CD14-positive monocyte (primary cell): ENCODE measurements around the gene KCNN3. TPM values are rescaled to one million over a fixed set of nuclear protein-coding genes. Genes with fewer than 3 reads are reported as not detected.

Experiments
- DNase-seq, 3 donors: peaks; one replicate each; pipeline ENCODE4 v3.0.0-alpha.2; 2011 to 2022
- H2AFZ ChIP-seq: 2 replicates; pipeline ENCODE4 v1.6.0; 2012; ENCODE audit warnings: mild to moderate bottlenecking, low read depth, low read length, inconsistent platforms; ENCODE audit not compliant: insufficient read depth, poor library complexity, severe bottlenecking
- H3K27ac ChIP-seq, 2 donors: 1 replicate in 1 of 2; 2 replicates in 1 of 2; pipeline ENCODE4 v1.5.1; 2012 to 2013; ENCODE audit warnings: low read length in 2 of 2, control low read depth in 1 of 2, inconsistent platforms in 1 of 2, low read depth in 1 of 2, mild to moderate bottlenecking in 1 of 2
- H3K27me3 ChIP-seq, 2 donors: one replicate each; pipeline versions ENCODE4 v1.6.0 to v1.6.1; 2011 to 2013; ENCODE audit warnings: low read length in 2 of 2; ENCODE audit not compliant: control insufficient read depth in 2 of 2, insufficient read depth in 2 of 2
- H3K36me3 ChIP-seq, 2 donors: replicated peaks in 1 of 2; 1 replicate in 1 of 2; 2 replicates in 1 of 2; pipeline versions ENCODE4 v1.5.1 to v1.6.1; 2012 to 2013; ENCODE audit warnings: low read length in 2 of 2, control low read depth in 1 of 2, inconsistent platforms in 1 of 2, mild to moderate bottlenecking in 1 of 2; ENCODE audit not compliant: insufficient read depth in 2 of 2, control insufficient read depth in 1 of 2
- H3K4me1 ChIP-seq, 2 donors: 1 replicate in 1 of 2; 2 replicates in 1 of 2; pipeline versions ENCODE4 v1.5.1 to v1.6.1; 2012 to 2013; ENCODE audit warnings: low read length in 2 of 2, control low read depth in 1 of 2, inconsistent platforms in 1 of 2, mild to moderate bottlenecking in 1 of 2, moderate library complexity in 1 of 2; ENCODE audit not compliant: insufficient read depth in 2 of 2, control insufficient read depth in 1 of 2
- H3K4me2 ChIP-seq: replicated peaks from 2 replicates; pipeline ENCODE3; 2012; ENCODE audit warnings: low read length, moderate library complexity, mild to moderate bottlenecking; ENCODE audit not compliant: poor library complexity, severe bottlenecking; ENCODE audit errors: extremely low read depth
- H3K4me3 ChIP-seq, 3 experiments: fragments of 200-600 bp in 1 of 3; sonication (generic) in 1 of 3; replicated peaks in 1 of 3; 1 replicate in 2 of 3; 2 replicates in 1 of 3; pipeline ENCODE4 v1.5.1; 2011 to 2013; ENCODE audit warnings: low read length in 3 of 3, mild to moderate bottlenecking in 3 of 3, control low read depth in 2 of 3, low read depth in 2 of 3, inconsistent platforms in 1 of 3, moderate library complexity in 1 of 3
- H3K79me2 ChIP-seq: 2 replicates; pipeline ENCODE4 v1.6.0; 2012; ENCODE audit warnings: mild to moderate bottlenecking, control low read depth, inconsistent platforms, low read length, moderate library complexity; ENCODE audit not compliant: insufficient read depth
- H3K9ac ChIP-seq: 2 replicates; pipeline ENCODE4 v1.6.0; 2017; ENCODE audit warnings: low read length, mild to moderate bottlenecking; ENCODE audit not compliant: insufficient read depth, poor library complexity, severe bottlenecking
- H3K9me3 ChIP-seq, 2 donors: replicated peaks in 1 of 2; 1 replicate in 1 of 2; 2 replicates in 1 of 2; pipeline versions ENCODE4 v1.5.1 to v1.6.1; 2012 to 2013; ENCODE audit warnings: low read length in 2 of 2, control low read depth in 1 of 2; ENCODE audit not compliant: control insufficient read depth in 1 of 2, insufficient read depth in 1 of 2
- H4K20me1 ChIP-seq: 2 replicates; pipeline ENCODE4 v1.6.0; 2012; ENCODE audit warnings: mild to moderate bottlenecking, low read length, control low read depth, moderate library complexity; ENCODE audit not compliant: insufficient read depth
- H3K27ac Mint-ChIP-seq, 7 donors: one replicate each; pipeline ENCODE4 v1.8.0; 2020; ENCODE audit warnings: mild to moderate bottlenecking in 7 of 7, mixed read lengths in 7 of 7, moderate library complexity in 6 of 7, inconsistent platforms in 2 of 7
- H3K27me3 Mint-ChIP-seq, 3 donors: one replicate each; pipeline ENCODE4 v1.8.0; 2021 to 2022; ENCODE audit warnings: low read depth in 3 of 3, mild to moderate bottlenecking in 3 of 3, mixed read lengths in 3 of 3, moderate library complexity in 3 of 3, inconsistent platforms in 1 of 3
- H3K36me3 Mint-ChIP-seq, 2 donors: one replicate each; pipeline ENCODE4 v1.8.0; 2020; ENCODE audit warnings: mixed read lengths in 2 of 2, inconsistent platforms in 1 of 2, mild to moderate bottlenecking in 1 of 2
- H3K4me1 Mint-ChIP-seq: one replicate; pipeline ENCODE4 v1.8.0; 2020; ENCODE audit warnings: mild to moderate bottlenecking, mixed read lengths
- H3K4me3 Mint-ChIP-seq, 2 donors: one replicate each; pipeline ENCODE4 v1.8.0; 2020; ENCODE audit warnings: mild to moderate bottlenecking in 2 of 2, mixed read lengths in 2 of 2, moderate library complexity in 1 of 2
- H3K9me3 Mint-ChIP-seq, 7 donors: one replicate each; pipeline ENCODE4 v1.8.0; 2020 to 2022; ENCODE audit warnings: mixed read lengths in 7 of 7, mild to moderate bottlenecking in 6 of 7, moderate library complexity in 6 of 7, inconsistent platforms in 2 of 7
- WGBS: methylation state at CpG from one replicate; pipeline ENCODE4 v1.1.5; 2013; ENCODE audit warnings: missing lambda C conversion rate; ENCODE audit not compliant: insufficient coverage; 5-methylcytosine and 5-hydroxymethylcytosine counted together
- intact Hi-C, 2 donors: fragments of 100-400 bp; cut with micrococcal nuclease; formaldehyde crosslinking; loops; one replicate each; pipeline versions ENCODE4 v1.15.0 to v1.15.1; 2023
- polyA plus RNA-seq, 3 donors: library from polyadenylated mRNA; depleted of rRNA in 1 of 3; unstranded in 2 of 3; stranded (reverse) in 1 of 3; fragments of 300-500 nt in 2 of 3; fragments of >200 nt in 1 of 3; fragmentation: Illumina TruSeq in 2 of 3; gene quantifications; 1 replicate in 2 of 3; 2 replicates in 1 of 3; pipeline ENCODE4 v1.2.3, GENCODE V29; 2012 to 2021
- TF ChIP-seq, protein P1 (sequence below): fragments of 200-600 bp; IDR thresholded peaks from one replicate; pipeline ENCODE4 v1.8.0; 2022; ENCODE audit warnings: antibody characterized with exemption, mild to moderate bottlenecking

KCNN3 gene
- polyA plus RNA-seq, 3 donors: not detected

DNA sequence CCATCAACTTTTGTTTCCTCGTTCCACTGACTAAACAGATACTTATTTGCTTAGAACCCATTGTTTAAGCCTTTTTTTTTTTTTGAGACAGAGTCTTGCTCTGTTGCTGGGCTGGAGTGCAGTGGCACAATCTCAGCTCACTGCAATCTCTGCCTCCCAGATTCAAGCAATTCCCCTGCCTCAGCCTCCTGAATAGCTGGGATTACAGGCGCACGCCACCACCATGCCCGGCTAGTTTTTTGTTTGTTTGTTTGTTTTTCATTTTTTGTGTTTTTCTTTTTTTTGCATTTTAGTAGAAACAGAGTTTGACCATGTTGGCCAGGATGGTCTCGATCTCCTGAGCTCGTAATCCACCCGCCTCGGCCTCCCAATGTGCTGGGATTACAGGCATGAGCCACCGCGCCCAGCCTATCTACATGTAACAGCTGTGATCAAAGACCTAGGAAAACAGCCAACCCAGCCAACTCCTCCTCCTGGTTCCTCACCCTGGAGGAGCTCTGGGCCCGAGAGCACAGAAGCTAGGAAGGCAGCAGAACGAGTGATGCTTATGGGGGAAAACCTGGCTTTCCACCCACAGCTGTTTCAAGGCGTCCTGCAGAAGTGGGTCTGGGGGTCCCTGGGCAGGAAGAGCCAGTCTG, 32.9 kb downstream of the KCNN3 start:
- Histone ChIP-seq H4K20me1 (no peaks in the 10 kb centered on the region), H3K36me3 (no peaks in the 10 kb centered on the region), H3K79me2 (no peaks in the 10 kb centered on the region), H2AFZ (no peak overlapping the region), H3K27ac (no peak overlapping the region), H3K4me2 (no peak overlapping the region), H3K9ac (no peak overlapping the region), H3K4me3 (no peak overlapping the region), H3K27me3 (no peaks in the 10 kb centered on the region), H3K4me1 (no peaks in the 10 kb centered on the region), H3K9me3 (no peaks in the 10 kb centered on the region)
- peaks cover 2% of the 10 kb centered on the region for H3K4me1 Mint-ChIP-seq
- peaks cover 0 to 6% (median 5%) of the 10 kb centered on the region in 3 donors for H3K27me3 Mint-ChIP-seq
- no peak overlapping the region for H3K27ac Mint-ChIP-seq
- 97% methylated on average over 8 of the region's 13 CpGs for WGBS
- no peak for DNase-seq
- H3K4me3 Mint-ChIP-seq: no peak overlapping the region
- intact Hi-C loops: no loop called here
- no peaks in the 10 kb centered on the region for H3K36me3 Mint-ChIP-seq
- TF ChIP-seq, protein P1, sequence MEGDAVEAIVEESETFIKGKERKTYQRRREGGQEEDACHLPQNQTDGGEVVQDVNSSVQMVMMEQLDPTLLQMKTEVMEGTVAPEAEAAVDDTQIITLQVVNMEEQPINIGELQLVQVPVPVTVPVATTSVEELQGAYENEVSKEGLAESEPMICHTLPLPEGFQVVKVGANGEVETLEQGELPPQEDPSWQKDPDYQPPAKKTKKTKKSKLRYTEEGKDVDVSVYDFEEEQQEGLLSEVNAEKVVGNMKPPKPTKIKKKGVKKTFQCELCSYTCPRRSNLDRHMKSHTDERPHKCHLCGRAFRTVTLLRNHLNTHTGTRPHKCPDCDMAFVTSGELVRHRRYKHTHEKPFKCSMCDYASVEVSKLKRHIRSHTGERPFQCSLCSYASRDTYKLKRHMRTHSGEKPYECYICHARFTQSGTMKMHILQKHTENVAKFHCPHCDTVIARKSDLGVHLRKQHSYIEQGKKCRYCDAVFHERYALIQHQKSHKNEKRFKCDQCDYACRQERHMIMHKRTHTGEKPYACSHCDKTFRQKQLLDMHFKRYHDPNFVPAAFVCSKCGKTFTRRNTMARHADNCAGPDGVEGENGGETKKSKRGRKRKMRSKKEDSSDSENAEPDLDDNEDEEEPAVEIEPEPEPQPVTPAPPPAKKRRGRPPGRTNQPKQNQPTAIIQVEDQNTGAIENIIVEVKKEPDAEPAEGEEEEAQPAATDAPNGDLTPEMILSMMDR: no peak
- peaks cover 0 to 1% (median 0%) of the 10 kb centered on the region in 7 donors for H3K9me3 Mint-ChIP-seq

DNA sequence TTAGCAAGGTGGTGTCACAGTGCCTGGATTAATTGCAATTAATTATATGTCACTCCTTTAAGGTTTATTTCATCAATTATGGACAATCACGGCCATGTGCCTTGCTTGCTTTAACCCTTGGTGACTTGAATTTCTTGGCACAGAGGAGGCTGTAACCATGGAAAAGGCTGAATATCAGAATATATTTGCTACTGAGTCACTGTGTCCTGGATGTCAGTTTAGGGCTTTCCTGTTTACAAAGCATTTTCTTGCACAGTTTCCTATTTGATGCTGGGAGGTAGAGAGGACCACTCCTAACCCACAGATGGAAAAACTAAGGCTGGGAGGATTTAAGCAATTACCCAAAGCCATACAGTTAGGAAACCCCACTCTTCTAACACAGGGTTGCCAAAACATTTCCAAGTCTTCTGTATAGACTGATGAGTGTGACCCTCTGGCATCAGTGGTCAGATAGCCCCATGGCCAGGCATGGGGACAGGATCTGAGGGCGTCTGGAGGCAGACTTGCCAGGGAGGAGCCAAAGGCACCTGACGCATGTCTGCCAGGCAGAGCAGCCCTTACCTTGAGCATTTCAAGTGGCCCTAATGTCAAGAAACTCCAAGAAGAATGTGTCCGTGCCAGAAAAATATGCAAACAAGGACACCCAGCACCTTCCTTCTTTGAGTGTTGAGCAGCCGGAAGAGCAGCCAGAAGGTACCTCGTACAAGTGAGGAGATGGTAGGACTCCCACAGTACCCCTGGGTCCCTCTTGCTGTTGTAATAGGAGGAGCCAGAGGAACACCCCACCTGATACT, 34.4 kb downstream of the KCNN3 start:
- no peaks in the 10 kb centered on the region for H3K4me1 ChIP-seq
- 88% methylated on average over 5 of the region's 6 CpGs for WGBS
- H4K20me1 ChIP-seq: no peaks in the 10 kb centered on the region
- TF ChIP-seq, protein P1: no peak
- H3K27ac ChIP-seq: no peak overlapping the region
- H3K4me3 Mint-ChIP-seq: no peak overlapping the region
- no peaks in the 10 kb centered on the region for H3K27me3 ChIP-seq
- no peak overlapping the region for H3K27ac Mint-ChIP-seq
- peaks cover 0 to 1% (median 0%) of the 10 kb centered on the region in 7 donors for H3K9me3 Mint-ChIP-seq
- no peak overlapping the region for H3K9ac ChIP-seq
- no peaks in the 10 kb centered on the region for H3K36me3 ChIP-seq
- H3K4me3 ChIP-seq: no peak overlapping the region
- peaks cover 2% of the 10 kb centered on the region for H3K4me1 Mint-ChIP-seq
- no peak overlapping the region for H3K4me2 ChIP-seq
- intact Hi-C loops: no loop called here
- H3K79me2 ChIP-seq: no peaks in the 10 kb centered on the region
- no peak for DNase-seq
- H3K9me3 ChIP-seq: no peaks in the 10 kb centered on the region
- H2AFZ ChIP-seq: no peak overlapping the region
- H3K36me3 Mint-ChIP-seq: no peaks in the 10 kb centered on the region
- H3K27me3 Mint-ChIP-seq: peaks cover 0 to 8% (median 5%) of the 10 kb centered on the region in 3 donors
